Stimulated activated naive B cell treated with anti-CD40 and anti-IgM and Interleukin-4, amounts not matched to agents 10 μg/mL and 1 μg/mL and 100 μg/mL, for 72 hours (primary cell): ENCODE results near the gene C13orf42.
"Not testable (repeated sequence)": the region's sequence is repeated elsewhere in the genome, so short reads cannot be mapped to it uniquely, and the experiment has no call there.

Source experiments
- ATAC-seq, 2 donors: fragments of 150-1000 bp; cut with Tn5 transposase; replicated peaks; 2 replicates each; pipeline ENCODE4 v1.10.0; 2021; ENCODE audit warnings: moderate library complexity in 1 of 2
- DNase-seq: peaks from one replicate; pipeline ENCODE4 v3.0.0; 2021
- H3K27ac Mint-ChIP-seq: one replicate; pipeline ENCODE4 v1.8.0; 2022; ENCODE audit warnings: mild to moderate bottlenecking, mixed read lengths
- H3K27me3 Mint-ChIP-seq, 2 donors: one replicate each; pipeline ENCODE4 v1.8.0; 2022; ENCODE audit warnings: mixed read lengths in 2 of 2
- H3K36me3 Mint-ChIP-seq, 2 donors: one replicate each; pipeline ENCODE4 v1.8.0; 2022; ENCODE audit warnings: mixed read lengths in 2 of 2, mild to moderate bottlenecking in 1 of 2
- H3K4me1 Mint-ChIP-seq, 2 donors: one replicate each; pipeline ENCODE4 v1.8.0; 2022; ENCODE audit warnings: mixed read lengths in 2 of 2, mild to moderate bottlenecking in 1 of 2
- H3K4me3 Mint-ChIP-seq, 2 donors: one replicate each; pipeline ENCODE4 v1.8.0; 2022; ENCODE audit warnings: mild to moderate bottlenecking in 2 of 2, mixed read lengths in 2 of 2, moderate library complexity in 1 of 2
- H3K9me3 Mint-ChIP-seq, 2 donors: one replicate each; pipeline ENCODE4 v1.8.0; 2022; ENCODE audit warnings: mixed read lengths in 2 of 2, mild to moderate bottlenecking in 1 of 2

C13orf42 gene

DNA sequence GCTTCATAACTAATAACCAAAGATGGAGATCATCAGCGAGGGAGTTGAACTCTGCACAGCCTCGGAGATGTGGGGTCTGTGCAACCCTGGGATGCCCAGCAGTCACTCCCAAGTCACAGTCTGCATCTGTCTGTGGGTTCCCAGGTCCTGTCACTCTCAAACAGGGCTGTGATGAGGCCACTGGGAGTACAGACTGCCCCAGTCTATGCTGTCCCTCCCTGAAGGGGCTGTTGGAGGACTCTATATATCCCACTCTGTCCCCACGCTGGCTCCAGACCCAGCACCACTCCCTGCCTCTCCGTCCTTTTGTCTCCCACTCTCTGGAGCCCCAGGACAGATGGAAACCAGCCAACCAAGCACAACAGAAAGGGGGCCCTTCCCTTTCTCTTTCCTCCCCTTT, 26.2 kb upstream of the C13orf42 start:
- no peak for ATAC-seq
- peaks cover 6 to 13% of the 10 kb centered on the region in 2 donors for H3K27me3 Mint-ChIP-seq
- no peak overlapping the region for H3K4me3 Mint-ChIP-seq
- H3K9me3 Mint-ChIP-seq: peaks cover 1 to 4% of the 10 kb centered on the region in 2 donors
- no peak for DNase-seq
- H3K27ac Mint-ChIP-seq: no peak overlapping the region
- no peaks in the 10 kb centered on the region for H3K36me3 Mint-ChIP-seq
- peaks cover 0 to 3% of the 10 kb centered on the region in 2 donors for H3K4me1 Mint-ChIP-seq

DNA sequence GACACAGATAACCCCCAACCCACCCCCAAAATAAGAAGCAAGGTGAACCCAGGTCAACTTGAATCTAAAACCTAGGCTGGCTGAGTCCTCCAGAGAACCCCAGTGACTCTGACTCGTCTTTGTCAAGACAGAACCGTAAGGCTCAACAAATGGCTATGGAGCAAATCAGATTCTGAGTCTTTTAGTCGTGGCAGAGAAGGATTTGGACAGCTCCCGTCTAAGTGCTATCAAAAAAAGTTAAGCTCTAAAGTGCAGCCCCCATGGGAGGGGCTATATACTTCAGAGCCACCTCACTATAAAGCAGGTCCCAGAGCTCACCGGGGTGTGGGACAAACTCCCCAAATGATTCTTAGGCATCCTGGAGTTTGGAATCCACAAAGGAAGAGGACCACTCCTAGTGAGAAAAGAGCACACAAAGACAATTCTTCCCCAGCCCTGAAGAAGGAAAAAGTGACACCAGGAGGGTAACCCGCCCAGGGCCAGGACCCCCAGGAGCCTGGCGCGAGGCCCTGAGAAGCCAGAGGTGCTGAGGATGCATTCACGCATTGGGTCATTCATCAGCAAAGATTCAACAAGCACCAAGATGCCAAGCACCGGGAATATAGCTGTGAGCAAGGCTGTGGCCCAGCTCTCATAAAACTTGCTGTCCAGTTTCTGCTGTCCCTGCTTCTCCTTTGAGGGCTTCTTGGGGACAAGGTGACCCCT, 25.4 kb upstream of the C13orf42 start:
- Mint-ChIP-seq H3K4me3 (no peak overlapping the region), H3K4me1 (peaks cover 0 to 3% of the 10 kb centered on the region in 2 donors), H3K27ac (no peak overlapping the region)

DNA sequence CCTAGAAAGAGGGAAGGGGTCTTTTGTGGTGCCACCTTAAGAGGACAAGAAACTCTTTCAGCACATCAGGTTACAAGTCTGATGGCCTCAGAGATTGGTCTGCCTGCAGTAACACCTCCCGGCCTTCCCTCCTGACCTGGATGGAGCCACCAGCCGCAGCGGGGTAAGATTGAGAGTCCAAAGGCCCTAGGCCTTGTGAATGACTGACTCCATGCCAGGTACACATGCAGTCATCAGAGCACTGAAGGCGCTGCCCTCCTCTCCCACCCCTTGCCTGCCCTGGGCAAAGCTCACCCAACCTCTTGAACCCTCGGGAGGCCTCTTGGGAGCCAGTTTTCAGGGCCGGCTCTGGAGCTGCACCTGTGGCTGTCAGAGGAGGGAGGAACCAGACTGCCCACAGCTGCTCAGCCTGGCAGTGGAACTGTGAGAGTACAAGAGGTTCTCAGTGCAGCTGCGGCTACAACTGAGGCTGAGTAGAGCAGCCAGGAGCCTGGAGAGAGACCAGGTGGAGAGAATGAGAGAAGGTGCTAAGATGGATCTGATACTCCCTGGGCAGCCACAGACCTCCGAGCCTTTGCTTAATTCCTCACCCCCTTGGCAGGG, 23.8 kb upstream of the C13orf42 start:
- Mint-ChIP-seq H3K4me3 (no peak overlapping the region), H3K9me3 (peaks cover 5 to 11% of the 10 kb centered on the region in 2 donors), H3K27me3 (peaks cover 6 to 8% of the 10 kb centered on the region in 2 donors)

More for the DNA sequence above, 25.4 kb upstream of the C13orf42 start:
- H3K9me3 Mint-ChIP-seq: peaks cover 3 to 4% of the 10 kb centered on the region in 2 donors
- H3K27me3 Mint-ChIP-seq: peaks cover 6 to 13% of the 10 kb centered on the region in 2 donors
- DNase-seq (no peak), ATAC-seq (no peak)
- H3K36me3 Mint-ChIP-seq: peaks cover 0 to 3% of the 10 kb centered on the region in 2 donors

DNA sequence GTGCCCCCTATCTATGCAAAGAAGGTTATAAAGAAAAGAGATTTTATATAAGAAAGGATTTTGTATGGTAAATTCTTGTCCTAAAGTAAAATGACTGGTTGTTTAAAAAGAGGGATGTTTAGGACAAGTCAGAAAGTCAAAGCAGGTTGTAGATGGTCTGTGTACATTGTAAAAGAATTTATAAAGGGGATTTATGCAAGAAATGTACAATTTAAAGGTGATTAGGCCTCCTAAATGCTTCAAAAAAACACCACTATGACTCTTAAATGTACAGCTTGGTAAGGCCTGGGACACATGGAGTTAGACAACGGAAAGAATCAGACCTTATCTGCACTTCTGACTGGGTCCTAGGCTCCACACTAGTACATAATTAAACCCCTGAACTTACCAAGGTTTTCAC, 19.3 kb upstream of the C13orf42 start:
- Mint-ChIP-seq H3K36me3 (peaks cover 0 to 3% of the 10 kb centered on the region in 2 donors), H3K27me3 (no peaks in the 10 kb centered on the region), H3K9me3 (peaks cover 10 to 16% of the 10 kb centered on the region in 2 donors), H3K4me3 (no peak overlapping the region), H3K27ac (no peak overlapping the region), H3K4me1 (peaks cover 6% of the 10 kb centered on the region in 2 donors)
- no peak for ATAC-seq
- DNase-seq: no peak

More for the DNA sequence above, 23.8 kb upstream of the C13orf42 start:
- Mint-ChIP-seq H3K36me3 (peaks cover 0 to 3% of the 10 kb centered on the region in 2 donors), H3K4me1 (peaks cover 0 to 3% of the 10 kb centered on the region in 2 donors), H3K27ac (no peak overlapping the region)
- ATAC-seq (no peak), DNase-seq (no peak)

GRCh38 chr13:51125495-51126226, 14.6 kb upstream of the C13orf42 start:
- no peaks in the 10 kb centered on the region for H3K36me3 Mint-ChIP-seq
- H3K4me1 Mint-ChIP-seq: peaks cover 3 to 6% of the 10 kb centered on the region in 2 donors
- ATAC-seq (peak; percentile 96 to 97), DNase-seq (peak; percentile 28)
- no peak overlapping the region for H3K27ac Mint-ChIP-seq
- peaks cover 6 to 12% of the 10 kb centered on the region in 2 donors for H3K9me3 Mint-ChIP-seq
- H3K27me3 Mint-ChIP-seq: peaks cover 12 to 17% of the 10 kb centered on the region in 2 donors
- no peak overlapping the region for H3K4me3 Mint-ChIP-seq

DNA sequence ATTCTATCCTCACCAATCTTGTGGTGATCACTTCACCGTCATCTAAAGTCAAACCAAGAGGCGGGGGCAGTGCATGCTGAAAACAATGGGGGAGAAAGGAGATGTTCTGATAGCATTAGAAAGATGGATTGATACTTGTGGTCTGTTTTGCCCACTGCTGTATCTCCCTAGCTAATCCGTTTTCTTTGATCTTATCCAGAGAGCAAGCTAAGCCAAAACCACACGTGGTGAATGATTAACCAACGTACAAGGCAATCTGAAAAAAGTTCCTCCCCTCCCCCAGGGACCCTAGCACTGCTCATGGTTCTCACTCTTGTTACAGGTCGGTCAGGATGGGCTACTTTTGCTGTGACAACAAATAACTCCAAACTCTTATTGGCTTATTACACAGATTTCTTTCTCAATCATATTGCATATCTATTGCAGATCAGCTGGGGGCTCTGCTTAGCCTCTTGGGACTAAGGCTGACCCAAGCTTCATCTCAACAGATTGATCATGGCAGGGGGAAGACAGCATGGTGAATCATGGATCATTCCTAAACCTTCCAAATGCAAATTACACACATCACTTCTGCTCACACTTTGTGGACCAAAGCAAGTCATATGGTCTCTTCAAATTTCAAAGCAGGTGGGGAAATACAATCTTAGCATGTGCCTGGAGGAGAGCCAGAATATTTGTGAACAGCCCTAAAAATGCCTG, 11.9 kb upstream of the C13orf42 start:
- Mint-ChIP-seq H3K4me1 (peaks cover 3 to 6% of the 10 kb centered on the region in 2 donors), H3K27me3 (peaks cover 12 to 19% of the 10 kb centered on the region in 2 donors), H3K36me3 (no peaks in the 10 kb centered on the region), H3K27ac (no peak overlapping the region), H3K9me3 (peaks cover 1 to 3% of the 10 kb centered on the region in 2 donors), H3K4me3 (no peak overlapping the region)
- ATAC-seq: peak in 1 of 2 donors; percentile 11
- no peak for DNase-seq

- not testable (repeated sequence) for ATAC-seq, H3K4me1 Mint-ChIP-seq, H3K36me3 Mint-ChIP-seq, H3K9me3 Mint-ChIP-seq, H3K27ac Mint-ChIP-seq, H3K4me3 Mint-ChIP-seq, DNase-seq
- H3K27me3 Mint-ChIP-seq: peaks cover 12 to 32% of the 10 kb centered on the region in 2 donors
These were observed 9.8 kb upstream of the C13orf42 start for GRCh38 chr13:51120873-51121272.

DNA sequence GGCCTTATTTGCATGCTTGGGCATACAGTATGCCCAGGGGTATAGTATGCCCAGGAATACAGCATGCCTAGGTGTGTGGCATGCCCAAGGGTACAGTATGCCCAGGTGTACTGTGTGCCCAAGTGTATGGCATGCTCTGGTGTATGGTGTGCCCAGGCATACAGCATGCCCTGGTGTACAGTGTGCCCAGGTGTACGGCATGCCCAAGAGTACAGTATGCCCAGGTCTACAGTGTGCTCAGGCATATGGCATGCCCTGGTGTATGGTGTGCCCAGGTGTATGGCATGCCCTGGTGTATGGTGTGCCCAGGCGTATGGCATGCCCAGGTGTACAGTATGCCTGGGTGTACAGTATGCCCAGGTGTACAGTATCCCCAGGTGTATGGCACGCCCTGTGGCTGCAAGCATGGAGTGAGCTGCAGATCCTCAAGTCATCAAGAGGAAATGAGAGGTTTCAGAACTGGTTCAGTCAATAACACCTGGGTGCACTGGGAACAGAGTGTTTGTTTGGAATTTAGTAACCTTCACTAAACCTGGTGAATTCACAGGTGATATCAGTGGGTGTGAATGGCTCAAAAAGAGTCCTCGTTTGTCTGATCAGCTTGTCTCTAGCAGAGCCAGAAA, 7.8 kb upstream of the C13orf42 start:
- H3K27ac Mint-ChIP-seq: no peak overlapping the region
- peak; percentile 27 to 33 for ATAC-seq
- H3K36me3 Mint-ChIP-seq: no peaks in the 10 kb centered on the region
- DNase-seq: no peak
- peaks cover 17 to 35% of the 10 kb centered on the region in 2 donors for H3K27me3 Mint-ChIP-seq
- no peaks in the 10 kb centered on the region for H3K4me1 Mint-ChIP-seq
- peaks cover 5 to 9% of the 10 kb centered on the region in 2 donors for H3K9me3 Mint-ChIP-seq
- H3K4me3 Mint-ChIP-seq: no peak overlapping the region

GRCh38 chr13:51113969-51114368, 2.9 kb upstream of the C13orf42 start:
- ATAC-seq (no peak), DNase-seq (no peak)
- no peaks in the 10 kb centered on the region for H3K36me3 Mint-ChIP-seq
- H3K4me1 Mint-ChIP-seq: no peaks in the 10 kb centered on the region
- no peak overlapping the region for H3K4me3 Mint-ChIP-seq
- H3K9me3 Mint-ChIP-seq: peaks cover 5 to 9% of the 10 kb centered on the region in 2 donors
- H3K27me3 Mint-ChIP-seq: peaks cover 6 to 23% of the 10 kb centered on the region in 2 donors
- H3K27ac Mint-ChIP-seq: no peak overlapping the region

GRCh38 chr13:51113186-51113881, 2.3 kb upstream of the C13orf42 start:
- no peak overlapping the region for H3K4me3 Mint-ChIP-seq
- peaks cover 6 to 23% of the 10 kb centered on the region in 2 donors for H3K27me3 Mint-ChIP-seq
- no peaks in the 10 kb centered on the region for H3K4me1 Mint-ChIP-seq
- H3K27ac Mint-ChIP-seq: no peak overlapping the region
- no peak for ATAC-seq
- H3K9me3 Mint-ChIP-seq: peaks cover 5 to 9% of the 10 kb centered on the region in 2 donors
- no peaks in the 10 kb centered on the region for H3K36me3 Mint-ChIP-seq
- DNase-seq: no peak

DNA sequence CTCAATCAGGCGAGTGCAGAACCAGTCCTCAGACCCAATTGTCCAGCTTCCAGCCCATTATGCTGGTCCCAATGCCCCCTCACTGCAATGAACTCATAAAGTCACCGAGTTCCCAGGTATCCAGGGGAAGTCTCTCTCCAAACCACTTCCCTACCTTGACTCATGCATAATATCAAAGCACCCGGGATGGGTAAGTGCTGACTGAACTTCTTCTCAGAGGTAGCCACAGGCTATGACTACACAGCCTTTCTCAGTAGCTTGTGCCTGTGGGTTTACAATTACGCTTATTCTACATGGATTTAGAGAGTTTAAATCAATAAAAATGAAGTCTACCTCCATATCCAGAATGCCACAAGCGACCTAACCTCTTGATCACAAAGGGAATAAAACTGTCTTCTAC, 1.7 kb upstream of the C13orf42 start:
- Mint-ChIP-seq H3K27me3 (peaks cover 6 to 18% of the 10 kb centered on the region in 2 donors), H3K4me1 (no peaks in the 10 kb centered on the region), H3K9me3 (peaks cover 2 to 3% of the 10 kb centered on the region in 2 donors), H3K36me3 (no peaks in the 10 kb centered on the region), H3K4me3 (no peak overlapping the region), H3K27ac (no peak overlapping the region)
- ATAC-seq (no peak), DNase-seq (no peak)

- Mint-ChIP-seq H3K36me3 (no peaks in the 10 kb centered on the region), H3K27me3 (peaks cover 6 to 15% of the 10 kb centered on the region in 2 donors), H3K4me3 (no peak overlapping the region), H3K4me1 (no peaks in the 10 kb centered on the region), H3K27ac (no peak overlapping the region), H3K9me3 (peaks cover 0 to 2% of the 10 kb centered on the region in 2 donors)
- DNase-seq: no peak
- no peak for ATAC-seq
These were observed 923 bp upstream of the C13orf42 start for GRCh38 chr13:51111997-51112396.

- Mint-ChIP-seq H3K27ac (no peak overlapping the region), H3K36me3 (no peaks in the 10 kb centered on the region), H3K4me3 (no peak overlapping the region), H3K27me3 (peaks cover 0 to 4% of the 10 kb centered on the region in 2 donors), H3K9me3 (no peaks in the 10 kb centered on the region), H3K4me1 (no peaks in the 10 kb centered on the region)
- DNase-seq (no peak), ATAC-seq (no peak)
These were observed 3.1 kb downstream of the C13orf42 start for GRCh38 chr13:51107996-51108395.
